ENCODE measurements around the gene LRCH4. TPM values are rescaled to one million over a fixed set of nuclear protein-coding genes. Genes with fewer than 3 reads are reported as not detected.

LRCH4 gene
- total RNA-seq, 4 donors from 2014 or later, result 16.1 to 53.2 (median 50.0) TPM

- ATAC-seq, result no peak
- no peaks in the 10 kb centered on the region for H3K9me3 ChIP-seq
- H3K36me3 ChIP-seq, result peaks cover 0 to 92% of the 10 kb centered on the region in 2 donors
- H3K27me3 ChIP-seq, result peaks cover 45% of the 10 kb centered on the region
- 88 to 89% methylated on average over 3 to 5 of the region's 24 CpGs for WGBS, 2 donors (ENCODE audit: low coverage in 1 of 2)
- H3K4me3 ChIP-seq, result no peak overlapping the region
- TF ChIP-seq POLR2AphosphoS5 (IDR thresholded peaks at IDR 0.05), result no peak
- no peak for TF ChIP-seq EP300 (IDR thresholded peaks at IDR 0.05)
- no peak for TF ChIP-seq CTCF (IDR thresholded peaks at IDR 0.05)
- no peak for TF ChIP-seq POLR2A (IDR thresholded peaks at IDR 0.05)
- peaks cover 0 to 4% (median 0%) of the 10 kb centered on the region in 3 donors for H3K4me1 ChIP-seq
- no peak overlapping the region for H3K27ac ChIP-seq
Measured at GRCh38 chr7:100577103-100577502, 8.8 kb downstream of the LRCH4 start.

- H3K4me1 ChIP-seq, result no peaks in the 10 kb centered on the region
- TF ChIP-seq EP300 (IDR thresholded peaks at IDR 0.05) (no peak), CTCF (IDR thresholded peaks at IDR 0.05) (no peak), POLR2A (IDR thresholded peaks at IDR 0.05) (no peak), POLR2AphosphoS5 (IDR thresholded peaks at IDR 0.05) (no peak)
- H3K36me3 ChIP-seq, result peaks cover 0 to 86% of the 10 kb centered on the region in 2 donors
- H3K27me3 ChIP-seq, result peaks cover 51% of the 10 kb centered on the region
- H3K4me3 ChIP-seq, result no peak overlapping the region
- H3K27ac ChIP-seq, result no peak overlapping the region
- 86 to 96% methylated on average over 4 of the region's 13 CpGs for WGBS, 2 donors (ENCODE audit: low coverage in 1 of 2)
- H3K9me3 ChIP-seq, result no peaks in the 10 kb centered on the region
- ATAC-seq, result no peak
Measured at GRCh38 chr7:100576384-100576993, 9.4 kb downstream of the LRCH4 start.

GRCh38 chr7:100575746-100576383 lies 10.1 kb downstream of the LRCH4 start:
- no peak for ATAC-seq
- H3K27ac ChIP-seq, result no peak overlapping the region

GRCh38 chr7:100575206-100575631 lies 10.7 kb downstream of the LRCH4 start:
- ATAC-seq, result no peak
- H3K36me3 ChIP-seq, result peaks cover 0 to 74% of the 10 kb centered on the region in 2 donors

More at GRCh38 chr7:100575746-100576383, 10.1 kb downstream of the LRCH4 start:
- TF ChIP-seq EP300 (IDR thresholded peaks at IDR 0.05), result no peak
- no peak for TF ChIP-seq CTCF (IDR thresholded peaks at IDR 0.05)
- no peak for TF ChIP-seq POLR2A (IDR thresholded peaks at IDR 0.05)
- TF ChIP-seq POLR2AphosphoS5 (IDR thresholded peaks at IDR 0.05), result no peak
- H3K4me3 ChIP-seq, result no peak overlapping the region
- WGBS, 2 donors (ENCODE audit: low coverage in 1 of 2), result 71% methylated on average over 1 of the region's 17 CpGs; no CpG with 5 or more reads in 1 of the 2 donors
- H3K9me3 ChIP-seq, result no peaks in the 10 kb centered on the region
- peaks cover 57% of the 10 kb centered on the region for H3K27me3 ChIP-seq
- peaks cover 0 to 2% (median 0%) of the 10 kb centered on the region in 3 donors for H3K4me1 ChIP-seq
- H3K36me3 ChIP-seq, result peaks cover 0 to 80% of the 10 kb centered on the region in 2 donors

More at GRCh38 chr7:100575206-100575631, 10.7 kb downstream of the LRCH4 start:
- Histone ChIP-seq H3K4me3 (no peak overlapping the region), H3K9me3 (no peaks in the 10 kb centered on the region), H3K27ac (no peak overlapping the region), H3K27me3 (peaks cover 61% of the 10 kb centered on the region), H3K4me1 (peaks cover 0 to 9% (median 2%) of the 10 kb centered on the region in 3 donors)
- TF ChIP-seq CTCF (IDR thresholded peaks at IDR 0.05) (no peak), EP300 (IDR thresholded peaks at IDR 0.05) (no peak), POLR2AphosphoS5 (IDR thresholded peaks at IDR 0.05) (no peak), POLR2A (IDR thresholded peaks at IDR 0.05) (no peak)
- WGBS, 2 donors (ENCODE audit: low coverage in 1 of 2), result 77 to 100% methylated on average over 1 to 3 of the region's 14 CpGs
